Measurements from ENCODE around the gene ZDHHC9. TPM values are rescaled to one million over a fixed set of nuclear protein-coding genes. Genes with fewer than 3 reads are reported as not detected.

ZDHHC9 gene
- total and polyA plus RNA-seq, 3 donors from 2014 or later, result 6.9 to 9.4 (median 7.3) TPM

DNA sequence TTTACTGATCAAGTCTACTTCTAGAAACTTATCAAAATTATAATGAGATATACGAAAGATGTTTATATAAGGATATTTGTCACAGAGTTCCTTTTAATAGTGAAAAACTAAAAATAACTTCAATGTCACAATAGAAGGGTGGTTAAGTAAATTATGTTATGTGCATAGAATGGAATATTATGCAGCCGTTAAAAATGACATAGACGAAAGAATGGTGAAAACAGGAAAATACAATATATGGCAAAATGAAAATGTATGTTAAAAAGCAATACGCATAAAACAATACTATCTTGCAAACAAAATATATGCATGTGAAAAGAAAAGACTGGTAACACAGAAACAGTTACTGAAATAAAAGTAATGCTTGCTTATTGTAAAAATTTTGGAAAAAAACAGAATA, 19.1 kb downstream of the ZDHHC9 start:
- Histone ChIP-seq H3K4me1 (no peaks in the 10 kb centered on the region), H3K4me3 (no peak overlapping the region), H3K9me3 (no peaks in the 10 kb centered on the region), H3K27ac (no peak overlapping the region), H3K36me3 (ENCODE audit: low read depth, missing control alignments) (no peaks in the 10 kb centered on the region), H3K27me3 (no peaks in the 10 kb centered on the region)
- WGBS, 2 donors, result 96 to 98% methylated on average over 4 of the region's 4 CpGs
- no peak for DNase-seq
- no peak for TF ChIP-seq POLR2A (IDR thresholded peaks at IDR 0.05)
- TF ChIP-seq, protein P1, sequence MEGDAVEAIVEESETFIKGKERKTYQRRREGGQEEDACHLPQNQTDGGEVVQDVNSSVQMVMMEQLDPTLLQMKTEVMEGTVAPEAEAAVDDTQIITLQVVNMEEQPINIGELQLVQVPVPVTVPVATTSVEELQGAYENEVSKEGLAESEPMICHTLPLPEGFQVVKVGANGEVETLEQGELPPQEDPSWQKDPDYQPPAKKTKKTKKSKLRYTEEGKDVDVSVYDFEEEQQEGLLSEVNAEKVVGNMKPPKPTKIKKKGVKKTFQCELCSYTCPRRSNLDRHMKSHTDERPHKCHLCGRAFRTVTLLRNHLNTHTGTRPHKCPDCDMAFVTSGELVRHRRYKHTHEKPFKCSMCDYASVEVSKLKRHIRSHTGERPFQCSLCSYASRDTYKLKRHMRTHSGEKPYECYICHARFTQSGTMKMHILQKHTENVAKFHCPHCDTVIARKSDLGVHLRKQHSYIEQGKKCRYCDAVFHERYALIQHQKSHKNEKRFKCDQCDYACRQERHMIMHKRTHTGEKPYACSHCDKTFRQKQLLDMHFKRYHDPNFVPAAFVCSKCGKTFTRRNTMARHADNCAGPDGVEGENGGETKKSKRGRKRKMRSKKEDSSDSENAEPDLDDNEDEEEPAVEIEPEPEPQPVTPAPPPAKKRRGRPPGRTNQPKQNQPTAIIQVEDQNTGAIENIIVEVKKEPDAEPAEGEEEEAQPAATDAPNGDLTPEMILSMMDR (IDR thresholded peaks at IDR 0.05), result no peak
- intact Hi-C loops (cut with DNase I; ENCODE audit: low total_unique reads), result no loop called here

DNA sequence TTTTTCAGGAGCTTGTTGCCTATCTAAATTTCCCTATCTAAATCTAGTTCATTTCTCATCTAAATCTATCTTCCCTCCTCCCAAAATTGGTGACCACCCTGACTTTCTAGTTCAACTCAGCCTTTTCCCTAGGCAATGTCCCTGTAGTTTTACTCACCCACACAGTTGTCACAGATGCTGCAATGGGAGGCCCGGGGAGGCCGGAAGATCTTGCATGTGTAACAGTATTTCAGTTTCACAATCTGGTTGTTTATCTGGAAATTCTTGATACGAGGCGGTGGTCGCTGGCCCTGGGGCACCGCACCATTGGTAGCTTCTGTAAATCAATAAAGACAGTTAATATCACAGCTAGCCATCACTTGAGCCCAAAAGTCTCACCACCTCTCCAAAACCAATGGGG, 20.2 kb downstream of the ZDHHC9 start:
- Histone ChIP-seq H3K27ac (no peak overlapping the region), H3K36me3 (ENCODE audit: low read depth, missing control alignments) (no peaks in the 10 kb centered on the region), H3K27me3 (no peaks in the 10 kb centered on the region), H3K4me1 (no peaks in the 10 kb centered on the region), H3K4me3 (no peak overlapping the region), H3K9me3 (no peaks in the 10 kb centered on the region)
- TF ChIP-seq POLR2A (IDR thresholded peaks at IDR 0.05), result no peak
- TF ChIP-seq, protein P1 (IDR thresholded peaks at IDR 0.05), result no peak
- 76 to 88% methylated on average over 5 to 6 of the region's 6 CpGs for WGBS, 2 donors
- intact Hi-C loops (cut with DNase I; ENCODE audit: low total_unique reads), result no loop called here
- no peak for DNase-seq

DNA sequence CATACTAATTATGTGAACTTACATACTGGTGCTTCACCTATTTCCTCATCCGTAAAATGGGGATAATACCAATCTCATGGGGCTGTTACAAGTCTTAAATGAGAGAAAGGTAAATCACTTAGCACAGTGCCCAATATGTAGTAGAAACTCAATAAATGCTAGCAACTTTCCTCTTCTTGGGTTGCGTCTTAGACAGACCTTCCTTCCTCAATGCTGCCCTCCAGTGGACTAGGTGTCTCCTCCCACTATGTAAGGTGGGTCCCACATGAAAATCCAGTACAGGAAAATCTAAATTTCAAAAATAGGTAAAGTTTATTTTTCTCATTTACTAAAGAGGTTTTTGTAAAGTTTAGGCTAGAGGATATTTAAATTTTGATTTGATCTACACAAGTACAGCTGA, 20.6 kb downstream of the ZDHHC9 start:
- Histone ChIP-seq H3K9me3 (no peaks in the 10 kb centered on the region), H3K4me3 (no peak overlapping the region), H3K4me1 (no peaks in the 10 kb centered on the region), H3K27ac (no peak overlapping the region), H3K36me3 (ENCODE audit: low read depth, missing control alignments) (no peaks in the 10 kb centered on the region), H3K27me3 (no peaks in the 10 kb centered on the region)
- TF ChIP-seq, protein P1 (IDR thresholded peaks at IDR 0.05), result peak in 1 of 3 experiments; percentile 30
- no peak for TF ChIP-seq POLR2A (IDR thresholded peaks at IDR 0.05)
- 65 to 71% methylated on average over 2 of the region's 2 CpGs for WGBS, 2 donors
- intact Hi-C loops (cut with DNase I; ENCODE audit: low total_unique reads), result no loop called here
- peak; percentile 37 for DNase-seq

DNA sequence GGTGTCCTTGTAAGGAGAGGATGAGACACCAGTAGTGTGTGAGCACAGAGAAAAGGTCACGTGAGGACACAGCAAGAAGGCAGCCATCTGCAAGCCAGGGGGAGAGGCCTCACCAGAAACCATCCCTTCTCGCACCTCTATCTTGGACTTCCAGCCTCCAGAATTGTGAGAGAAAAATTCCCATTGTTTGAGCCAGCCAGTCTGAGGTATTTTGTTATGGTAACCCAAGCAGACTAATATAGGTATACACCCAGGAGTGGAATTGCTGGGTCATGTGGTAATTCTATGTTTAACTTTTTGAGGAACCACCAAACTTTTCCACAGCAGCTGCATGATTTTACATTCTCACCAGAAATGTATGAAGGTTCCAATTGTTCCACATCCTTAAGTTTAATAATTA, 25.6 kb downstream of the ZDHHC9 start:
- Histone ChIP-seq H3K36me3 (ENCODE audit: low read depth, missing control alignments) (no peaks in the 10 kb centered on the region), H3K4me1 (no peaks in the 10 kb centered on the region), H3K27me3 (no peaks in the 10 kb centered on the region), H3K4me3 (no peak overlapping the region), H3K27ac (no peak overlapping the region), H3K9me3 (no peaks in the 10 kb centered on the region)
- no peak for TF ChIP-seq POLR2A (IDR thresholded peaks at IDR 0.05)
- TF ChIP-seq, protein P1 (IDR thresholded peaks at IDR 0.05), result no peak
- intact Hi-C loops (cut with DNase I; ENCODE audit: low total_unique reads), result no loop called here
- no peak for DNase-seq
- WGBS, 2 donors, result 91 to 100% methylated on average over 1 to 2 of the region's 2 CpGs

DNA sequence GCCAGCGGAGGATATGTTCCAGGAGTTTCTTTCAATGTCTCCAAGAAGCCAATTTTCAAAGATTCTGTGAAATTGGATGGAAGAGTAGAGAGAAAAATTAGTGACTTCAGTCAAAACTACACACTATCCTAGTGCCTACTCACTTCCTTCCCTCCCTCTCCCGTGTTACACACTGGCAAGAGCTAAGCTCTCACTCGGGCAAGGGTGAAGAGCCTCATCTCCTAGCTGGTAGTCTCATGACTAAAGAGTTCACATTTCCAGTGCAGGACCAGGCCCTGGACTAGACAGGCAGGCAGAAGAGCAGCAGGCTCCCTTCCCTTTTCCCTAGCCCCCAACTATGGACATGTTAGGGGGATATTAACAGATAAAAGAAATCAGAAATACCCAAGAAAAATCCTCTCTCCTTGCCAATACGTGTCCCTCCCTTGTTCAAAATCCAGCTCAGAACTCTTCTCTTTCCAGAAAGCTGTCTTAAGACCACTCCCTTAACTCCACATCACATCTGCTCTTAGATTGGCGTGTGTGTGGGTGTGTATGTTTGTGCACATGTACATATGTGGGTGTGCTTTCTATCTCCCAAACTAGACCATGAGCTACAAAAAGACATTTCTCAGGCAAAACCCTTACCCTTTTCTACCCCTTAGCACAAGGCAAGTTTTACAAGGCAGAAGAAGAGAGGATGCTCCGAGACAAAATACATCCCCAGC, 29.9 kb downstream of the ZDHHC9 start:
- H3K4me3 ChIP-seq, result no peak overlapping the region
- WGBS, 2 donors, result 90 to 99% methylated on average over 6 of the region's 6 CpGs
- TF ChIP-seq POLR2A (IDR thresholded peaks at IDR 0.05), result no peak
- TF ChIP-seq, protein P1 (IDR thresholded peaks at IDR 0.05), result no peak
- intact Hi-C loops (cut with DNase I; ENCODE audit: low total_unique reads), result no loop called here
- H3K36me3 ChIP-seq (ENCODE audit: low read depth, missing control alignments), result no peaks in the 10 kb centered on the region
- H3K9me3 ChIP-seq, result no peaks in the 10 kb centered on the region
- no peaks in the 10 kb centered on the region for H3K27me3 ChIP-seq
- no peak overlapping the region for H3K27ac ChIP-seq
- H3K4me1 ChIP-seq, result no peaks in the 10 kb centered on the region
- DNase-seq, result no peak
